HepG2 (cell line): ENCODE data around the gene PPP1R3A. TPM values are rescaled to one million over a fixed set of nuclear protein-coding genes. Genes with fewer than 3 reads are reported as not detected.

Experiments used
- ATAC-seq: fragments of 200-7000 bp; cut with Tn5 transposase; 3 replicates; pipeline ENCODE4 v1.9.1; 2020; ENCODE audit warnings: mild to moderate bottlenecking, moderate library complexity
- BruUV-seq: library from RNA; stranded (reverse); fragments of 400-500 nt; replicated peaks from 2 replicates; lab custom pipeline; 2021; lab: Mats Ljungman, UMichigan
- CTCF ChIA-PET: fragments of 300-600 bp; formaldehyde crosslinking; extraction: SDS; loops from one replicate; lab custom pipeline; 2021; ENCODE audit warnings: low total read pairs, inconsistent platforms, low intra/inter-chr PET ratio; lab: Yijun Ruan, JAX
- POLR2A ChIA-PET: fragments of 350-600 bp; sonication (Branson Sonifier 250); formaldehyde crosslinking; loops from one replicate; lab custom pipeline; 2020; ENCODE audit warnings: antibody characterized with exemption, inconsistent platforms; lab: Yijun Ruan, JAX
- DNase-seq: peaks from one replicate; pipeline ENCODE4 v3.0.0-alpha.2; 2015; ENCODE audit warnings: low spot score
- FAIRE-seq: peaks from 3 replicates; lab custom pipeline; 2011; peaks lifted over from hg19 to GRCh38; lab: Jason Lieb, UNC
- H2AFZ ChIP-seq: one replicate; pipeline ENCODE4 v1.6.1; 2011; ENCODE audit warnings: low read length, inconsistent platforms
- H3K27ac ChIP-seq: fragments of 300-600 bp; 3 replicates; pipeline ENCODE4 v1.8.0; 2011; ENCODE audit warnings: mixed run types, mild to moderate bottlenecking, mixed read lengths, low read length, inconsistent platforms; ENCODE audit not compliant: insufficient read depth; ENCODE audit errors: extremely low read length
- H3K27me3 ChIP-seq, 2 experiments: fragments of 200-600 bp in 1 of 2; 2 replicates in 1 of 2; 3 replicates in 1 of 2; pipeline versions ENCODE4 v1.6.0 to v1.8.0; 2011; ENCODE audit warnings: low read length in 2 of 2, mild to moderate bottlenecking in 2 of 2, moderate library complexity in 2 of 2, inconsistent platforms in 1 of 2; ENCODE audit not compliant: insufficient read depth in 2 of 2, control insufficient read depth in 1 of 2
- H3K36me3 ChIP-seq, 2 experiments: fragments of 200-600 bp in 1 of 2; replicated peaks in 1 of 2; 2 replicates in 1 of 2; 3 replicates in 1 of 2; pipeline versions ENCODE4 v1.5.1 to v1.8.0; 2011; ENCODE audit warnings: low read length in 2 of 2, inconsistent platforms in 1 of 2; ENCODE audit not compliant: insufficient read depth in 2 of 2, control insufficient read depth in 1 of 2
- H3K4me1 ChIP-seq: 2 replicates; pipeline ENCODE4 v1.5.1; 2012; ENCODE audit warnings: low read length, inconsistent platforms; ENCODE audit not compliant: insufficient read depth
- H3K4me2 ChIP-seq: 2 replicates; pipeline ENCODE4 v1.6.0; 2011; ENCODE audit warnings: low read depth, low read length, inconsistent platforms
- H3K4me3 ChIP-seq, 3 experiments: fragments of 200-600 bp in 1 of 3; sonication (generic), shearing (Covaris generic) in 1 of 3; replicated peaks in 1 of 3; 2 replicates each; pipeline ENCODE4 v1.5.1; 2011 to 2016; ENCODE audit warnings: low read length in 3 of 3, inconsistent platforms in 2 of 3, low read depth in 2 of 3, mild to moderate bottlenecking in 2 of 3, control low read depth in 1 of 3, mixed read lengths in 1 of 3; ENCODE audit not compliant: insufficient read depth in 1 of 3
- H3K79me2 ChIP-seq: one replicate; pipeline ENCODE4 v1.6.1; 2011; ENCODE audit warnings: low read length, inconsistent platforms; ENCODE audit not compliant: insufficient read depth
- H3K9ac ChIP-seq: 2 replicates; pipeline ENCODE4 v1.6.0; 2011; ENCODE audit warnings: mild to moderate bottlenecking, low read depth, low read length, inconsistent platforms; ENCODE audit not compliant: insufficient read depth
- H3K9me3 ChIP-seq: 2 replicates; pipeline ENCODE4 v1.5.1; 2012; ENCODE audit warnings: mild to moderate bottlenecking, low read length
- H4K20me1 ChIP-seq: 2 replicates; pipeline ENCODE4 v1.6.0; 2011; ENCODE audit warnings: inconsistent platforms, mild to moderate bottlenecking, low read length, moderate library complexity; ENCODE audit not compliant: insufficient read depth
- AHR ChIP-seq: IDR thresholded peaks from 2 replicates; pipeline ENCODE4 v1.6.1; 2018; ENCODE audit warnings: missing genetic modification reagents, missing compliant biosample characterization
- HNRNPUL1 ChIP-seq: fragments of 200-400 bp; formaldehyde crosslinking; IDR thresholded peaks from 2 replicates; pipeline ENCODE4 v1.6.1; 2017; ENCODE audit warnings: low read depth, mild to moderate bottlenecking, low read length, moderate library complexity
- JDP2 ChIP-seq: sonication (generic); formaldehyde crosslinking; IDR thresholded peaks from 2 replicates; pipeline ENCODE4 v1.8.1; 2022; ENCODE audit warnings: missing genetic modification reagents, borderline replicate concordance
- MEIS1 ChIP-seq: sonication (generic); formaldehyde crosslinking; IDR thresholded peaks from 2 replicates; pipeline ENCODE4 v1.9.0; 2021; ENCODE audit warnings: mild to moderate bottlenecking, missing genetic modification reagents, moderate library complexity, borderline replicate concordance
- NR2C2 ChIP-seq: sonication (generic); formaldehyde crosslinking; IDR thresholded peaks from 2 replicates; pipeline ENCODE4 v1.4.0; 2020; ENCODE audit warnings: missing genetic modification reagents, mild to moderate bottlenecking, moderate library complexity, borderline replicate concordance
- PAF1 ChIP-seq: IDR thresholded peaks from 2 replicates; pipeline ENCODE4 v1.6.1; 2016; ENCODE audit warnings: missing genetic modification reagents, missing compliant biosample characterization
- PAX8 ChIP-seq: sonication (generic); formaldehyde crosslinking; IDR thresholded peaks from 2 replicates; pipeline ENCODE4 v1.8.0; 2022; ENCODE audit warnings: mild to moderate bottlenecking, missing genetic modification reagents, borderline replicate concordance
- PHF21A ChIP-seq: sonication (generic); formaldehyde crosslinking; IDR thresholded peaks from 2 replicates; pipeline ENCODE4 v1.5.0; 2020; ENCODE audit warnings: mild to moderate bottlenecking, missing genetic modification reagents
- PHF5A ChIP-seq: IDR thresholded peaks from one replicate; pipeline ENCODE4 v1.6.1; 2018; ENCODE audit warnings: low read depth, missing genetic modification reagents; ENCODE audit not compliant: unreplicated experiment
- RXRB ChIP-seq: IDR thresholded peaks from 2 replicates; pipeline ENCODE4 v1.6.1; 2016; ENCODE audit warnings: borderline replicate concordance, missing genetic modification reagents, missing compliant biosample characterization
- SIX4 ChIP-seq: sonication (generic); formaldehyde crosslinking; IDR thresholded peaks from 2 replicates; pipeline ENCODE4 v1.4.0; 2020; ENCODE audit warnings: missing genetic modification reagents
- SKI ChIP-seq: fragments of 450-650 bp; IDR thresholded peaks from one replicate; pipeline ENCODE4 v1.6.1; 2018; ENCODE audit warnings: mild to moderate bottlenecking; ENCODE audit not compliant: partially characterized antibody
- ZNF256 ChIP-seq: sonication (generic); formaldehyde crosslinking; conservative IDR thresholded peaks from 2 replicates; pipeline ENCODE4 v1.4.0; 2020; ENCODE audit warnings: missing genetic modification reagents
- ZNF335 ChIP-seq: sonication (generic); formaldehyde crosslinking; IDR thresholded peaks from 2 replicates; pipeline ENCODE4 v1.4.0; 2020; ENCODE audit warnings: missing genetic modification reagents
- ZNF709 ChIP-seq: sonication (generic); formaldehyde crosslinking; IDR thresholded peaks from 2 replicates; pipeline ENCODE4 v1.5.0; 2020; ENCODE audit warnings: mild to moderate bottlenecking, missing genetic modification reagents
- ZNF878 ChIP-seq: sonication (generic); formaldehyde crosslinking; IDR thresholded peaks from 2 replicates; pipeline ENCODE4 v1.8.1; 2023; ENCODE audit warnings: mild to moderate bottlenecking, missing genetic modification reagents, moderate library complexity
- WGBS: methylation state at CpG from one replicate; pipeline ENCODE4 v1.1.6; 2017; ENCODE audit warnings: low lambda C conversion rate; 5-methylcytosine and 5-hydroxymethylcytosine counted together
- in situ Hi-C: cut with HindIII; loops from 2 replicates; pipeline ENCODE4 v1.10.0; 2017; ENCODE audit warnings: low pct_unique_long_range_greater_than_20kb; ENCODE audit not compliant: extremely low pct_ligation_motif_present
- intact Hi-C: fragments of 100-400 bp; cut with micrococcal nuclease; formaldehyde crosslinking; loops from one replicate; pipeline ENCODE4 v1.10.0; 2022; ENCODE audit not compliant: unreplicated experiment
- polyA plus RNA-seq, 8 experiments: library from polyadenylated mRNA; depleted of rRNA in 3 of 8; stranded (reverse) in 7 of 8; unstranded in 1 of 8; fragments of >200 nt; fragmentation: Illumina TruSeq in 4 of 8; extraction: Trizol in 4 of 8; gene quantifications; 2 replicates each; pipeline versions ENCODE4 v1.2.1 to v1.2.3, GENCODE V29; 2011 to 2016; ENCODE audit warnings: low read depth in 4 of 8, missing spikeins in 1 of 8, mixed read lengths in 1 of 8; ENCODE audit not compliant: insufficient read depth in 1 of 8
- total RNA-seq, 5 experiments: library from RNA; depleted of rRNA; stranded (reverse); fragments of >200 nt; fragmentation: Illumina TruSeq; extraction: Trizol; gene quantifications; 2 replicates each; pipeline ENCODE4 v1.2.3, GENCODE V29; 2016; ENCODE audit warnings: low read depth in 1 of 5

The PPP1R3A gene
- total and polyA plus RNA-seq, 2 of the 13 experiments (the other 11 are each of a cell fraction or from before 2014, with no cell fraction given): not detected

- no peak for FAIRE-seq
- Histone ChIP-seq H3K4me3 (no peak overlapping the region), H4K20me1 (no peaks in the 10 kb centered on the region), H3K36me3 (no peaks in the 10 kb centered on the region), H3K27me3 (no peaks in the 10 kb centered on the region), H3K27ac (no peak overlapping the region), H3K4me1 (no peaks in the 10 kb centered on the region), H3K9me3 (peaks cover 94% of the 10 kb centered on the region), H3K4me2 (no peak overlapping the region), H2AFZ (no peak overlapping the region), H3K79me2 (no peaks in the 10 kb centered on the region), H3K9ac (no peak overlapping the region)
- 0% methylated on average over 2 of the region's 2 CpGs for WGBS
- TF ChIP-seq ZNF878 (CRISPR knock-in tag) (no peak), SKI (no peak), ZNF335 (CRISPR knock-in tag) (no peak), RXRB (CRISPR knock-in tag) (no peak), NR2C2 (CRISPR knock-in tag) (no peak), ZNF256 (CRISPR knock-in tag) (no peak), ZNF709 (CRISPR knock-in tag) (no peak), PAF1 (CRISPR knock-in tag) (no peak), PHF5A (no peak), SIX4 (CRISPR knock-in tag) (no peak), PAX8 (no peak), AHR (CRISPR knock-in tag) (no peak), PHF21A (CRISPR knock-in tag) (no peak), MEIS1 (CRISPR knock-in tag) (no peak), HNRNPUL1 (no peak), JDP2 (CRISPR knock-in tag) (no peak)
- ATAC-seq: no peak
- no peak for DNase-seq
- BruUV-seq: no TSS peak
- intact Hi-C loops (no loop called here), in situ Hi-C loops (no loop called here)
- ChIA-PET CTCF (no interaction called here), POLR2A (no interaction called here)
These were observed 36.3 kb upstream of the PPP1R3A start for GRCh38 chr7:113955157-113955556.
